OCI-LY1 (cell line): Measurements from ENCODE around the gene MED25.

Source experiments
- H2AFZ ChIP-seq: fragments of 200-600 bp; sonication (generic), shearing (Covaris generic); 2 replicates; pipeline ENCODE4 v1.6.0; 2014; ENCODE audit warnings: antibody characterized with exemption, mild to moderate bottlenecking, low read length
- H3F3A ChIP-seq: fragments of 200-600 bp; sonication (generic), shearing (Covaris generic); 2 replicates; pipeline ENCODE4 v1.6.0; 2014; ENCODE audit warnings: mild to moderate bottlenecking, antibody characterized with exemption, low read length, moderate library complexity; ENCODE audit not compliant: insufficient read depth
- H3K27ac ChIP-seq: fragments of 200-600 bp; sonication (generic); 2 replicates; pipeline ENCODE4 v1.5.1; 2014; ENCODE audit warnings: low read length, mixed run types, mild to moderate bottlenecking, low read depth; ENCODE audit not compliant: poor library complexity, severe bottlenecking
- H3K27me3 ChIP-seq: fragments of 200-600 bp; sonication (generic); 2 replicates; pipeline ENCODE4 v1.6.0; 2014; ENCODE audit warnings: antibody characterized with exemption, mild to moderate bottlenecking, low read length, moderate library complexity; ENCODE audit not compliant: insufficient read depth
- H3K36me3 ChIP-seq: fragments of 200-600 bp; sonication (generic); 2 replicates; pipeline ENCODE4 v1.6.1; 2014; ENCODE audit warnings: mild to moderate bottlenecking, antibody characterized with exemption, low read length, moderate library complexity, mixed read lengths; ENCODE audit not compliant: insufficient read depth
- H3K4me1 ChIP-seq: fragments of 200-600 bp; sonication (generic); 2 replicates; pipeline ENCODE4 v1.5.1; 2014; ENCODE audit warnings: mild to moderate bottlenecking, low read length, moderate library complexity; ENCODE audit not compliant: insufficient read depth, severe bottlenecking
- H3K4me2 ChIP-seq: fragments of 200-600 bp; sonication (generic), shearing (Covaris generic); 2 replicates; pipeline ENCODE4 v1.6.1; 2014; ENCODE audit warnings: low read length
- H3K4me3 ChIP-seq: fragments of 200-600 bp; sonication (generic); 2 replicates; pipeline ENCODE4 v1.5.1; 2014; ENCODE audit warnings: low read length, low read depth, mild to moderate bottlenecking, mixed read lengths; ENCODE audit not compliant: poor library complexity, severe bottlenecking
- H3K79me2 ChIP-seq: fragments of 200-600 bp; shearing (Covaris generic); 2 replicates; pipeline ENCODE4 v1.6.1; 2016; ENCODE audit warnings: mixed run types, low read length, mixed read lengths; ENCODE audit not compliant: insufficient read depth
- H3K9ac ChIP-seq: fragments of 200-600 bp; sonication (generic), shearing (Covaris generic); 2 replicates; pipeline ENCODE4 v1.6.1; 2014; ENCODE audit warnings: mild to moderate bottlenecking, low read length, mixed read lengths
- H3K9me2 ChIP-seq: fragments of 200-600 bp; sonication (generic), shearing (Covaris generic); 2 replicates; pipeline ENCODE4 v1.6.1; 2014; ENCODE audit warnings: low read depth, mild to moderate bottlenecking, low read length, mixed read lengths
- H3K9me3 ChIP-seq: fragments of 200-600 bp; shearing (Covaris generic); 2 replicates; pipeline ENCODE4 v1.6.1; 2014; ENCODE audit warnings: low read length, mixed read lengths
- H4K20me1 ChIP-seq: fragments of 200-600 bp; sonication (generic), shearing (Covaris generic); 2 replicates; pipeline ENCODE4 v1.6.0; 2016; ENCODE audit warnings: mild to moderate bottlenecking, low read length; ENCODE audit not compliant: insufficient read depth
- CTCF ChIP-seq: fragments of 200-600 bp; sonication (generic), shearing (Covaris generic); IDR thresholded peaks from 2 replicates; pipeline ENCODE4 v1.5.1; 2017; ENCODE audit warnings: mild to moderate bottlenecking, antibody characterized with exemption, low read length, moderate library complexity, mixed read lengths
- EZH2 ChIP-seq: fragments of 200-600 bp; sonication (generic), shearing (Covaris generic); IDR thresholded peaks from 2 replicates; pipeline ENCODE4 v1.8.0; 2017; ENCODE audit warnings: borderline replicate concordance, mixed run types, mild to moderate bottlenecking, antibody characterized with exemption, low read length, moderate library complexity, mixed read lengths

The MED25 gene

GRCh38 chr19:49787746-49788145, 30.3 kb upstream of the MED25 start:
- TF ChIP-seq EZH2, result no peak
- no peak for TF ChIP-seq CTCF
- H3K9me3 ChIP-seq, result no peaks in the 10 kb centered on the region
- no peak overlapping the region for H3K4me3 ChIP-seq
- H3K36me3 ChIP-seq, result peaks cover 73% of the 10 kb centered on the region
- H3K79me2 ChIP-seq, result no peaks in the 10 kb centered on the region
- H3K4me1 ChIP-seq, result no peaks in the 10 kb centered on the region
- no peaks in the 10 kb centered on the region for H3F3A ChIP-seq
- H4K20me1 ChIP-seq, result no peaks in the 10 kb centered on the region
- H2AFZ ChIP-seq, result no peak overlapping the region
- no peak overlapping the region for H3K9ac ChIP-seq
- H3K27ac ChIP-seq, result no peak overlapping the region
- no peaks in the 10 kb centered on the region for H3K27me3 ChIP-seq
- H3K9me2 ChIP-seq, result no peaks in the 10 kb centered on the region
- H3K4me2 ChIP-seq, result no peak overlapping the region

GRCh38 chr19:49788857-49789256, 29.2 kb upstream of the MED25 start:
- TF ChIP-seq CTCF, result no peak
- no peak overlapping the region for H3K9ac ChIP-seq
- H3K79me2 ChIP-seq, result no peaks in the 10 kb centered on the region
- no peaks in the 10 kb centered on the region for H3K27me3 ChIP-seq
- no peak overlapping the region for H3K27ac ChIP-seq
- H3K4me2 ChIP-seq, result no peak overlapping the region
- no peaks in the 10 kb centered on the region for H3K9me2 ChIP-seq
- no peak overlapping the region for H3K4me3 ChIP-seq
- H3K4me1 ChIP-seq, result no peaks in the 10 kb centered on the region
- no peaks in the 10 kb centered on the region for H3F3A ChIP-seq
- H2AFZ ChIP-seq, result no peak overlapping the region
- H4K20me1 ChIP-seq, result no peaks in the 10 kb centered on the region
- no peaks in the 10 kb centered on the region for H3K9me3 ChIP-seq
- peaks cover 71% of the 10 kb centered on the region for H3K36me3 ChIP-seq

- Histone ChIP-seq H2AFZ (no peak overlapping the region), H3K4me3 (no peak overlapping the region), H3F3A (no peaks in the 10 kb centered on the region), H3K36me3 (peaks cover 72% of the 10 kb centered on the region), H3K9ac (no peak overlapping the region), H3K79me2 (no peaks in the 10 kb centered on the region), H3K4me2 (no peak overlapping the region), H3K4me1 (no peaks in the 10 kb centered on the region), H3K9me3 (no peaks in the 10 kb centered on the region), H4K20me1 (no peaks in the 10 kb centered on the region), H3K27me3 (no peaks in the 10 kb centered on the region), H3K27ac (no peak overlapping the region), H3K9me2 (no peaks in the 10 kb centered on the region)
- TF ChIP-seq EZH2, result no peak
Measured at GRCh38 chr19:49790866-49791265, 27.2 kb upstream of the MED25 start.

GRCh38 chr19:49791776-49792445, 26.2 kb upstream of the MED25 start:
- no peak overlapping the region for H3K4me2 ChIP-seq
- H3F3A ChIP-seq, result no peaks in the 10 kb centered on the region
- no peaks in the 10 kb centered on the region for H3K4me1 ChIP-seq
- no peaks in the 10 kb centered on the region for H4K20me1 ChIP-seq
- no peaks in the 10 kb centered on the region for H3K27me3 ChIP-seq
- no peaks in the 10 kb centered on the region for H3K9me2 ChIP-seq
- no peaks in the 10 kb centered on the region for H3K9me3 ChIP-seq
- H3K27ac ChIP-seq, result no peak overlapping the region
- H2AFZ ChIP-seq, result no peak overlapping the region
- peaks cover 78% of the 10 kb centered on the region for H3K36me3 ChIP-seq
- no peak overlapping the region for H3K4me3 ChIP-seq
- TF ChIP-seq CTCF (no peak), EZH2 (no peak)
- H3K9ac ChIP-seq, result no peak overlapping the region
- H3K79me2 ChIP-seq, result no peaks in the 10 kb centered on the region
